Pulmonary artery endothelial cell (primary cell): ENCODE data around the gene FNDC4. TPM values are rescaled to one million over a fixed set of nuclear protein-coding genes. Genes with fewer than 3 reads are reported as not detected.
"Not testable (repeated sequence)": the region's sequence is repeated elsewhere in the genome, so short reads cannot be mapped to it uniquely, and the experiment has no call there.

Experiments
- DNase-seq: peaks from one replicate; pipeline ENCODE4 v3.0.0-alpha.2; 2011; ENCODE audit warnings: low read depth, low spot score
- total RNA-seq: library from RNA; depleted of rRNA; stranded (reverse); fragments of >200 nt; gene quantifications from 2 replicates; pipeline ENCODE4 v1.2.3, GENCODE V29; 2014

FNDC4 gene, protein sequence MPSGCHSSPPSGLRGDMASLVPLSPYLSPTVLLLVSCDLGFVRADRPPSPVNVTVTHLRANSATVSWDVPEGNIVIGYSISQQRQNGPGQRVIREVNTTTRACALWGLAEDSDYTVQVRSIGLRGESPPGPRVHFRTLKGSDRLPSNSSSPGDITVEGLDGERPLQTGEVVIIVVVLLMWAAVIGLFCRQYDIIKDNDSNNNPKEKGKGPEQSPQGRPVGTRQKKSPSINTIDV
- total RNA-seq: 35.0 and 47.0 TPM in 2 replicates

DNA sequence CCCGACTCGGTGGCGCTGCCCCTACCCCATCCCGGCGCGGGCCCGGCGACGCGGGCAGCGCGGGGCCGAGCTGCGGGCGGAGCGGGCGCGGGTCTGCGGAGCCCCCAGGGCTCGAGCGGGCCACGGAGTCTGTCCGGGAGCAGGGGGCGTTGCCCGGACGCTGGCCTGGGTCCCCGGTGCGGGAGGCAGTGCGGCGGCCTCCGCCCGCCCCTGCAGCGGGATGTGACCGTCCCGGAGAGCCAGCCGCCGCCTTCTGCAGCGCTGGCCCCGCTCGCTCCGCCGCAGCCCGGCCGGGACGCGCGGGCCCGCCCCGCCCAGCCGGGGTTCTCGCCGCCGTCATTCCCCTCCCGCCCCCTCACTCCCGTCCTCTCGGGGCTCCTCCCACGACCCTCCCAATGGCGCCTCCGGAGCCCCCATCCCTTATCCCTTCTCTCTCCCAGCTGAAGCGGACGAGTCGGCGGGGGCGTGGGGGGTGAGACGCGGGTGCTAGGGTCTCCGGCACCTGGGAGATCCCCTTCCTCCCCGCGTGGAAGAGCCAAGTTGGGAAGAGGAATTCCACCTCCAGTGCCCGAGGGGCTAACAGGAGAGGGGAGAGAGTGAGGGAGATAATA is at the start of gene FNDC4:
Gene FNDC4 (minus strand): TSS at position 257 of the 611 bp plus-strand sequence. CDS start 521 bp downstream, outside the sequence.
- DNase-seq: no peak

DNA sequence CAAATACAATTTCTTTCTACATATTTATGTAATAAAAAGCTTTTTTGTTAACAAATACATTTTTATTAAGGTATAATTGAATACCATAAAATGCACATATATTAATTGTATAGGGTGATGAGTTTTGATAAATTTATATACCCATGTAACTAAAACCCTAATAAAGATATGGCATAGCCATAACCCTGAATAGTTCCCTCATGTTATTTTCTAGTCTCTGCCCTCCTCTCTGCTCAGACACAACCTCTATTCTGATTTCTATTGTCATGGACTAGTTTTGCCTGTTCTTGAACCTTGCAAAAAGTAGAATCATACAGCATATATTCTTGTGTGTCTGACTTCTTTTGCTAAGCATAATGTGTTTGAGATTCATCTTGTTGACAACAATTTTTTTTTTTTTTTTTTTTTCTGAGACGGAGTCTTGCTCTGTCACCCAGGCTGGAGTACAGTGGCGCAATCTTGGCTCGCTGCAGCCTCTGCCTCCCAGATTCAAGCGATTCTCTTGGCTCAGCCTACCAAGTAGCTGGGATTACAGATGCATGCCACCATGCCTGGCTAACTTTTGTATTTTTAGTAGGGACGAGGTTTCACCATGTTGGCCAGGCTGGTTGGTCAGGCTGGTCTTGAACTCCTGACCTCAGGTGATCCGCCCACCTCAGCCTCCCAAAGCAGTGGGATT is 49.3 kb upstream of the FNDC4 start:
- DNase-seq: no peak

DNA sequence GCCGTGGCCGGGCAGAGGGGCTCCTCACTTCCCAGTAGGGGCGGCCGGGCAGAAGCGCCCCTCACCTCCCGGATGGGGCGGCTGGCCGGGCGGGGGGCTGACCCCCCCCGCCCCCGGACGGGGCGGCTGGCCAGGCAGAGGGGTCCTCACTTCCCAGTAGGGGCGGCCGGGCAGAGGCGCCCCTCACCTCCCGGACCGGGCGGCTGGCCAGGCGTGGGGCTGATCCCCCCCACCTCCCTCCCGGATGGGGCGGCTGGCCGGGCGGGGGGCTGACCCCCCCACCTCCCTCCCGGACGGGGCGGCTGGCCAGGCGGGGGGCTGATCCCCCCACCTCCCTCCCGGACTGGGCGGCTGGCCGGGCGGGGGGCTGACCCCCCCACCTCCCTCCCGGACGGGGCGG is 44.6 kb upstream of the FNDC4 start:
- not testable (repeated sequence) for DNase-seq

DNA sequence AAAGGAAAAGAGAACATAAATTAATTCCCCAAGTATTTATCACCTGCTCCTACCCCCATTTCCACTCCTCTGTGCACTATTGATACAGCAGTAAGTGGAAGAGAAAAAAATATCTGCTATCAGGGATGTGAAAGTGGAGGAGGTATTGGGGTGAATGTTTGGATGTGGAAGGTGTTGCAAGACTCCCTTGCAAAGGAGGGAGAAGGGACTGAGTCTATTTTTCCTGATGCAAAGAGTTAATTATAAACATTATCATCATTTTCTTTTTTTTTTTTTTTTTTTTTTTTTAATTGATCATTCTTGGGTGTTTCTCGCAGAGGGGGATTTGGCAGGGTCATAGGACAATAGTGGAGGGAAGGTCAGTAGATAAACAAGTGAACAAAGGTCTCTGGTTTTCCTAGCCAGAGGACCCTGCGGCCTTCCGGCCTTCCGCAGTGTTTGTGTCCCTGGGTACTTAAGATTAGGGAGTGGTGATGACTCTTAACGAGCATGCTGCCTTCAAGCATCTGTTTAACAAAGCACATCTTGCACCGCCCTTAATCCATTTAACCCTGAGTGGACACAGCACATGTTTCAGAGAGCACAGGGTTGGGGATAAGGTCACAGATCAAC is 43.9 kb upstream of the FNDC4 start:
- DNase-seq: not testable (repeated sequence)

- DNase-seq: no peak
These were observed 42.3 kb upstream of the FNDC4 start for GRCh38 chr2:27537287-27537686.

DNA sequence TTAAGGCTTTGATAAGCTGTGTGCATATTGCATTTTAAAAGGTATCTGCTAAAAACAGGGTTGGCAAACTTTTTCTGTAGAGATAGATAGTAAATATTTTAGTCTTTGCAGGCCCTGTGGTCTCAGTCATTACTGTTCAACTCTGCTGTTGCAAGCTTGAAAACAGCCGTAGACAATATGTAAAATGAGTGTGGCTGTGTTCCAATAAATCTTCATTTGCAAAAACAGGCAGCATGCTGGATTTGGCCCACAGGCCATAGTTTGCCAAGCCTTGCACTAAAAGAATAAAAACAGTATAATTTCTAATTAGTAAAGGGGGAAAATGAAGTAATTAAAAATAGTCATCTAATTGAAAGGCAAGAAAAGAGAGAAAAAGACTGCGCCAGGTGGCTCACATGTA is 37.0 kb upstream of the FNDC4 start:
- DNase-seq: no peak

GRCh38 chr2:27527182-27527581 is 32.2 kb upstream of the FNDC4 start:
- DNase-seq: no peak

DNA sequence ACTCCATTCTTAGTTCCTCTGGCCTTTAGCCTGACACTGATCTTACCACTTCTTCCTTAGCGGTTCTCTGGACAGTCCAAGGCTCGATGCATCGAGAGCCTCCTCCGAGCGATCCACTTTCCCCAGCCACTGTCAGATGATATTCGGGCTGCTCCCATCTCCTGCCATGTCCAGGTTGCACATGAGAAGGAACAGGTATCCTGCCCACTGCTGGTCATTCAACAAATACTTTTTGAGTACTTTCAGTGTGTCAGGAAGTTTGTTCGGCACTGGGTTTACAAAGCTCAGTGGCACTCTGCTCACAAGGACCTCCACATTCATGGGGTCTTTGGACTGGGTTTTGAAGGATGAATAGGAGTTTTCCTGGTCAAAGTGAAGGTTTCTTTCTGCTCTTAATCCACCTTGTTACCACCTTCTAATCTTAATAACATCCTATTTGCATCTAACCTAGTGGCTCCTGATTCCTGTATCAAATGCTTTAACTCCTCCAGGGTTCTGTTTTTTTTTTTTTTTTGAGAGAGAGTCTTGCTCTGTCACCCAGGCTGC is 27.5 kb upstream of the FNDC4 start:
- DNase-seq: no peak

- no peak for DNase-seq
These were observed 25.3 kb upstream of the FNDC4 start for GRCh38 chr2:27520316-27520715.

DNA sequence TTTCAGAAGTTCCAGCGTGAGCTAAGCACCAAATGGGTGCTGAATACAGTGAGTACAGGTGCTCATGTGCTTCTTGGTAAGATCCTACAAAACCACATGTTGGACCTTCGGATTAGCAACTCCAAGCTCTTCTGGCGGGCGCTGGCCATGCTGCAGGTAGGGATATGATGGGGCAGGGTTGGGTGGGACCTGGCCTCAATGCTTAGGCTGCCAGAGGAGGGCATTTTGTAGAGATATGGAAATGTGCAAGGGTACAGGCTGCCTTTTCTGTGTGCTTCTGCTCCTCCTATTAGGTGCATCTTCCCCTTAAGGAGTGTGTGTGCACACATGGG is 23.7 kb upstream of the FNDC4 start:
- no peak for DNase-seq

- DNase-seq: no peak
These were observed 23.2 kb upstream of the FNDC4 start for GRCh38 chr2:27518113-27518781.

DNA sequence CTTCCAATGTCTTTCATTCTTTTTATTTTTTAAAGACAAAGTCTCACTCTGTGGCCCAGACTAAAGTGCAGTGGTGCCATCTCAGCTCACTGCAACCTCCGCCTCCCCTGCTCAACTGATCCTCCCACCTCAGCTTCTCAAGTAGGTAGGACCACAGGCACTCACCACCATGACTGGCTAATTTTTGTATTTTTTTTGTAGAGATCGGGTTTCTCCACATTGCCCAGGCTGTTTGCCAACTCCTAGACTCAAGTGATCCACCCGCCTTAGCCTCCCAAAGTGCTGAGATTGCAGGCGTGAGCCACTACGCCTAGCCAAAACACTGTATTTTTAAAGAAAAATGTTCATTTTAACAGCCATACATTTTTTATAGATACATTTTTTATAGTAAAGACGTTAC is 14.3 kb upstream of the FNDC4 start:
- DNase-seq: no peak

GRCh38 chr2:27507293-27507692 is 12.3 kb upstream of the FNDC4 start:
- DNase-seq: no peak

GRCh38 chr2:27506587-27506986 is 11.6 kb upstream of the FNDC4 start:
- no peak for DNase-seq

GRCh38 chr2:27502142-27502541 is 7.1 kb upstream of the FNDC4 start:
- DNase-seq: no peak

DNA sequence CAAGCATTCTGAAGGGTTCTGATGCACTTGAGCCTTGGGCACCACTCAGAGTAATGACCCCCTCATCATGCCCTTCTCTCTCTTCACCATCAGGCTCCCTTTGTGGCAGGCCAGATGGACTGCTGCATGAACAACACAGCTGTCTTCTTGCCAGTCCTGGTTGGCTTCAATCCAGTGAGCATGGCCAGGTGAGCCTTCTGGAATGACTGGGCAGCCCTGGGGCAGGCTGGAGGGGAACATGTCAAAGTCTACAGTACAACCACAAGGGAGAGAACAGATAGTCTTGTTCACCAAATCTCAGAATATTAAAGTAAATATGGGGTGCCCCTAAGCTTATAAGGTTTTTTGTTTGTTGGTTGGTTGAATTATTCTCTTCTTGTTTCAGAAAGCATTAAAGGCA is 6.0 kb upstream of the FNDC4 start:
- no peak for DNase-seq

DNA sequence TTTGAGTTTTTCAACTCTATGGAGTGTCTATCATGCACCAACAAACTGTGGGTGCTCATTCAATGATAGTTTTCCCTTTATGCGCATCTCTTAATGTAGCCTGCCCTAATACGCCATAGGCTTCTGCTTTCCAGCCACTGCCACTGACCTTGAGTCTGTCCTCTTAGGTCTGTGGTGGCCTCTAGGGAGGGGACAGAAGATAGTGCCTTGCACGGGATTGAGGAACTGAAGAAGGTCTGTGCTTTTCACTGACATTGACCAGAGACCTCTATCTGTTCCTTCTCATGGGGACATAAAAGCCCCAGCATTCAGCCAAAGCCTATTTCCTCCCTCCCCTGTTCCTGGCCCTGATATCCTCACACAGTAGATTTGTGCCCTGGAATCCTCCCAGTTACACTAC is 4.0 kb upstream of the FNDC4 start:
- DNase-seq: no peak

GRCh38 chr2:27497288-27497627 is 2.3 kb upstream of the FNDC4 start:
- no peak for DNase-seq

DNA sequence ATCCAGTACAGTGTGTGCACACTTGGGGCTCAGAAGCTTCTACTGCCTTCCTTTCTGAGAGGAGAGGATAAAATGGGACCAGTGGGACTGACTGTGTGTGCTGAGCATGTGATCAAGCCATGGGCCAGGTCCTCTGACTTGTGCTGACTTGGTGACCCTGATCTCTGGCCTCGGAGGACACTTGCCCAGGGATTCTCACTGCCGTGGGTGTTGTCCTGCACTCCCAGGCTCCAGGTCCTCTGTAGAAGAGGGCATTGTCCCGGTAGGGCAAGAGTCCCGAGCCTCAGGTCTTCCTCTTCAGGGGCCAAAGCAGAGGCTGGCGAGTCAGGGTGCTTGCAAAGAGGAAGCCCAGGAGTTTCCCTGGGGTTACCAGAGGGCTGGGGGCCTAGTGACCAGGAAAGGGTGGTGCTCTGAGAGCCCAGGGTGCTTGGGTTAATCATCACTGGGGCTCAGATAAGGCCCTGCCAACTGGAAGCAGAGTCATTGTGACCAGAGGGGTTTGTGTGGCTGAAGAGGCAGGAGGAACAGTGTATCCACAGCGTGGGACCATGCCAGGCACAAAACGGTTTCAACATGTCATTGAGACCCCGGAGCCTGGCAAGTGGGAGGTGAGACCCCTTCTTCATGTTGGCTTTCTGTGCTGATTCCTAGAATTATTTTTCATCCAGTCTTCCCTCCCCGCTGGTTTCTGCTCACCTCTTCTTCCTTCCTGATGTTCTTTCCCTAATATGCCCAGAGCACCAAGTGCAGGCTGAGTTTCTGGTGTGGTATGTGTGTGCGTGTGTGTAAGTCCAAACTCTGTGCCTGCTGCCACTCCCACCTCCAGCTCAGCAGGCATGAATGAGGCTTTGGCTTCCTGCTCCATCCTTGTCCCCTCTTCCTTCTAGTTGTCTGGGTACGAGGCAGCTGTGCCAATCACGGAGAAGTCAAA is 1.6 kb upstream of the FNDC4 start, which contains the start of gene GCKR:
Gene GCKR (plus strand): TSS at position 483 of the 931 bp plus-strand sequence. CDS start 66 bp downstream, at position 549.
- DNase-seq: no peak

- DNase-seq: no peak
These were observed 898 bp upstream of the FNDC4 start for GRCh38 chr2:27495840-27496356.
